Measurements from ENCODE around the gene KIAA0753.
A peak's percentile ranks its signal among the peaks of the same experiment; 100 is the strongest.

KIAA0753 gene

GRCh38 chr17:6640536-6641246 lies at the start of gene KIAA0753, which contains the start of gene TXNDC17:
TSS of gene KIAA0753 (minus strand) at chr17:6640711. CDS start at chr17:6635103, 5,608 bp downstream.
TSS of gene TXNDC17 (plus strand) at chr17:6641060. CDS start at chr17:6641083, 23 bp downstream.
- DNase-seq = peak; percentile 90

GRCh38 chr17:6688944-6689343 lies 48.4 kb upstream of the KIAA0753 start:
- no peak for DNase-seq

GRCh38 chr17:6686026-6686425 lies 45.5 kb upstream of the KIAA0753 start:
- DNase-seq = no peak

GRCh38 chr17:6684881-6685767 lies 44.6 kb upstream of the KIAA0753 start:
- DNase-seq = no peak

GRCh38 chr17:6684460-6684783 lies 43.9 kb upstream of the KIAA0753 start:
- no peak for DNase-seq

GRCh38 chr17:6683730-6684459 lies 43.4 kb upstream of the KIAA0753 start:
- no peak for DNase-seq

GRCh38 chr17:6683081-6683684 lies 42.7 kb upstream of the KIAA0753 start:
- no peak for DNase-seq

- no peak for DNase-seq
Measured at GRCh38 chr17:6682339-6682738, 41.8 kb upstream of the KIAA0753 start.

- no peak for DNase-seq
Measured at GRCh38 chr17:6681671-6682070, 41.2 kb upstream of the KIAA0753 start.

GRCh38 chr17:6681176-6681575 lies 40.7 kb upstream of the KIAA0753 start:
- DNase-seq = no peak

GRCh38 chr17:6679241-6679640 lies 38.7 kb upstream of the KIAA0753 start:
- no peak for DNase-seq

- DNase-seq = no peak
Measured at GRCh38 chr17:6677946-6678345, 37.4 kb upstream of the KIAA0753 start.

- DNase-seq = no peak
Measured at GRCh38 chr17:6677158-6677831, 36.8 kb upstream of the KIAA0753 start.

GRCh38 chr17:6676802-6677157 lies 36.3 kb upstream of the KIAA0753 start:
- DNase-seq = no peak

- DNase-seq = no peak
Measured at GRCh38 chr17:6675201-6675825, 34.8 kb upstream of the KIAA0753 start.

GRCh38 chr17:6674586-6674985 lies 34.1 kb upstream of the KIAA0753 start:
- DNase-seq = no peak

- DNase-seq = no peak
Measured at GRCh38 chr17:6671431-6671830, 30.9 kb upstream of the KIAA0753 start.

- no peak for DNase-seq
Measured at GRCh38 chr17:6670999-6671398, 30.5 kb upstream of the KIAA0753 start.

GRCh38 chr17:6670571-6670970 lies 30.1 kb upstream of the KIAA0753 start:
- no peak for DNase-seq

- DNase-seq = no peak
Measured at GRCh38 chr17:6669479-6670212, 29.1 kb upstream of the KIAA0753 start.

- DNase-seq = no peak
Measured at GRCh38 chr17:6668727-6669425, 28.4 kb upstream of the KIAA0753 start.

Data from CD4-positive, alpha-beta T cell treated with Interleukin-15 for 1 hour (primary cell).